GM18870 (cell line): ENCODE measurements around the gene SUGP1.

Experiments
- ATAC-seq: cut with Tn5 transposase; IDR thresholded peaks from one replicate; pipeline ENCODE4 v1.9.1; 2021; ENCODE audit warnings: moderate library complexity; ENCODE audit not compliant: unreplicated experiment

The SUGP1 gene

DNA sequence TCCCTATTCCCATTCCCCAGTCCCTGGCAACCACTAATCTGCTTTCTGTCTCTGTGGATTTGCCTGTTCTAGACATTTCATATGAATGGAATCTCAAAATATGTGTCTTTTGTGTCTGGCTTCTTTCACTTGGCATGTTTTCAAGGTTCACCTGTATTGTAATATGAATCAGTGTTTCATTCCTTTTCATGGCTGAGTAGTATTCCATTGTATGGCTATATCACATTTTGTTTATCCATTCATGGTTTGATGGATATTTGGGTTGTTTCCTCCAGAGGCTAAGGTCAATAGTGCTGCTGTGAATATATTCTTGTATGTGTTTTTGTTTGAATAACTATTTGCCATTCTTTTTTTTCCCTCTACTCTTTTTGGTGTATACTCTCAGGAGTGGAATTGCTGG is 84.1 kb downstream of the SUGP1 start:
- ATAC-seq, result no peak

DNA sequence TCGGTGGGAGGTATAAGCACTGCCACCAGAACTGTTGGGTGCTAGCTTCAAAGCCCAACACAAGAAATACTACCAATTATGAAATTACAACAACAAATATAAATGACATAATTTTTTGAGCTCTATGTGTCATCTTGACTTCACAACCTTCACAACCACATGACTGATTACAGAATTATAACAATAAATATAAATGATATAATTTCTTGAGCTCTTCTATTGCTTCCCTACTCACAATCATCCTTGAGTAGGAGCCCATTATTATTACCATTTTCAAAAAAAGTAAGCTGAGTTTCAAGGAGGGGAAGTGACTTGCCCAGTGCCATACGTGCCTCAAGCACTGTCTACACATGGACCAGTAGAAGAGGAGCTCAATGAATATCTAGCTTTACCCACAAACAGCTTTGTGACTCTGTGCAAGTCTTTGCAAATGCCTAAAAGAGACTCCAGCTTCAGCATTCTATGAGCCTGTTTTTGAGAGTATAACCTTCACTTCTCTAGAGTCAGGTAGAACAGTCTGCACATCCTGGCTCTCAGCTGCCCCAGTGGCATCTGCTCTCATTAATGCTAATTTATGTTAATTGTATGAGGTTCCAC is 86.0 kb downstream of the SUGP1 start:
- ATAC-seq, result no peak

DNA sequence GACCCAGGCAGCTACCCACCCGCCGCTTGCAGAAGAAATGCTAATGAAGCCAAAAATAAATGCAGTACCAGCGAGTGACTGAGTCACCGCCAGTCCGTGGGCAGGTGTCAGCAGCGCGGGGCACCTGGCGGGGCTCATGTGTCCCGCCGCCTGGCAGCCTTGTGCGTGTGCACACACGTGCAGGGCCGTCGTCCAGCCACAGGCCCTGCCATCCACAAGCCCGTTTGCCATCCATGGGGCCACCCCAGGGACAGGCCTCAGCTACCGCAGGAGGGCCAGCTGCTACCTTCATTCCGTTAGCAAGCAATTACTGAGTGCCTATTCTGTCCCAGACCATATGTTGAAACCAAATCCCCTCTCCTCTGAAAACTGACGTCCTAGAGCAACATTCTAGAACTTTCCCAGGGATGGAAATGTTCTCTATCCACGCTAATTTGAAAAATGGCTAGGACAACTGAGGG is 88.0 kb downstream of the SUGP1 start:
- ATAC-seq, result no peak

DNA sequence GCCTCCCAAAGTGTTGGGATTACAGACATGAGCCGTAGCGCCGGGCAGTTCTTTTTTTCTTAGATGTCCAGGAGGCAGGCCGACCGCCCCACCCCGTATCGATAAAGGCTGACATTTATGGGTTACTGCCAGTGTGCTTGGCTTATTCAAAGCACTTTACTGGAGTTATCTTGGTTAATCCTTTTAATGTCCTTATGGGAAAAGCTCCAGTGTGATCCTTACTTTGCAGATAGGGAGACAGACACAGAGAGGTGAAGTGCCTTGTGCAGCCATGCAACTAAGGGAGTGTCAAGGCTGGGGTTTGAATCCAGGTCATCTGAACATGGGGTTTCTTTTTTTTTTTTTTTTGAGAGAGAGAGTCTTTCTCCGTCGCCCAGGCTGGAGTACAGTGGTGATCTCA is 89.3 kb downstream of the SUGP1 start:
- no peak for ATAC-seq

DNA sequence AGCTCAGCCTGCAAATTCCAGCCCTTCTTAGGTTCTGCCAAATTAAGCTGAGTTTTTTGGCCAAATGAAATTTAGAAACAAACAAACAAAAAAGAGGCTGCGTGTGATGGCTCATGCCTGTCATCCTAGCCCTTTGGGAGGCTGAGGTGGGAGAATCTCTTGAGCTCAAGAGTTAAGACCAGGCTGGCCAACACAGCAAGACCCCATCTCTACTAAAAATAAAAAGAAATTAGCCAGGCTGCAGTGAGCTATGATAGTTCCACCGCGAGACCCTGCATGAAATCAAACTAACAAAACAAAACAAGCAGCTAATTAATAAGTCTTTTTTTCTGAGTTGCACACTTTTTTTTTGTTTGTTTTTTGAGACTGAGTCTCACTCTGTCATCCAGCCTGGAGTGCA is 90.6 kb downstream of the SUGP1 start:
- ATAC-seq, result no peak

DNA sequence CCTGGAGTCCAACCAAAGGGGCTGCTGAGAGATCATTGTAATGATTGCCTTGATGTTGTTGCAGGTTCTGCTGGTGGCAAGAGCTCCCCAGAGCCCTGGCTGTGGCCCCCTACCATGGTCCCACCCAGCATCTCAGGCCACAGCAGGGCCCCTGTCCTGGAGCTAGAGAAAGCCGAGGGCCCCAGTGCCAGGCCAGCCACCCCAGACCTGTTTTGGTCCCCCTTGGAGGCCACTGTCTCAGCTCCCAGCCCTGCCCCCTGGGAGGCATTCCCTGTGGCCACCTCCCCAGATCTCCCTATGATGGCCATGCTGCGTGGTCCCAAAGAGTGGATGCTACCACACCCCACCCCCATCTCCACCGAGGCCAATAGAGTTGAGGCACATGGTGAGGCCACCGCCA is 93.1 kb downstream of the SUGP1 start:
- ATAC-seq, result no peak

DNA sequence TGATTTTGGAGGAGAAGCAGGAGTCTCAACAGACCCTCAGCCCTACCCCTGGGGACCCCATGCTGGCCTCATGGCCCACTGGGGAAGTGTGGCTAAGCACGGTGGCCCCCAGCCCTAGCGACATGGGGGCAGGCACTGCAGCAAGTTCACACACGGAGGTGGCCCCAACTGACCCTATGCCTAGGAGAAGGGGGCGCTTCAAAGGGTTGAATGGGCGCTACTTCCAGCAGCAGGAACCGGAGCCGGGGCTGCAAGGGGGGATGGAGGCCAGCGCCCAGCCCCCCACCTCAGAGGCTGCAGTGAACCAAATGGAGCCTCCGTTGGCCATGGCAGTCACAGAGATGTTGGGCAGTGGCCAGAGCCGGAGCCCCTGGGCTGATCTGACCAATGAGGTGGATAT is 93.6 kb downstream of the SUGP1 start:
- no peak for ATAC-seq

DNA sequence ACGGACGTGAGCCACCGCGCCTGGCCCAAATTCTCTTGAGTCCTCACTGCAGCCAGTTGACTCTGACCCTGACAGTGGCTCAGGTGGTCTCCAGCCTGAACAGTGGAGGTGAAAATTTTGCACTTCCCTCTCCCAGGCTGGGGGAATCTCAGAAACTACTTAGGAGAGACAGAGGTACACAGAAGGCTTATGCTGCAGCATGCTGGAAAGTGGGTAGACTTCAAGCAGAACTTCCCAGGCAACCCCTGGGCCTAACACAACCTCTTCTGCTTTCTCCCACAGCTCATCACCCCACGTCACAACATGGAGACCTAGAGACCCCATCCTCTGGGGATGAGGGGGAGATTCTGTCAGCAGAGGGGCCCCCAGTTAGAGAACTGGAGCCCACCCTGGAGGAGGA is 94.1 kb downstream of the SUGP1 start:
- ATAC-seq, result no peak
